GM12865 (cell line): ENCODE results near the gene CEP135.

Experiments used
- DNase-seq: peaks from one replicate; pipeline ENCODE4 v3.0.0; 2010; ENCODE audit warnings: low read depth
- H3K4me3 ChIP-seq: 2 replicates; pipeline ENCODE4 v1.5.1; 2011; ENCODE audit warnings: mild to moderate bottlenecking, low read depth, low read length, control low read depth
- CTCF ChIP-seq: IDR thresholded peaks from 2 replicates; pipeline ENCODE4 v1.5.1; 2011; ENCODE audit warnings: low read length, control low read depth, low read depth, inconsistent platforms; ENCODE audit not compliant: insufficient read depth; ENCODE audit errors: missing control alignments

The CEP135 gene

GRCh38 chr4:56080384-56080783 lies 131.6 kb downstream of the CEP135 start:
- no peak for TF ChIP-seq CTCF
- H3K4me3 ChIP-seq, result no peak overlapping the region
- no peak for DNase-seq

- TF ChIP-seq CTCF, result no peak
- H3K4me3 ChIP-seq, result no peak overlapping the region
- no peak for DNase-seq
Observed at GRCh38 chr4:56082829-56083228, 134.1 kb downstream of the CEP135 start.
